Liver (tissue), 9 donors: ENCODE data around the gene TRIM14. TPM values are rescaled to one million over a fixed set of nuclear protein-coding genes. Genes with fewer than 3 reads are reported as not detected.

Experiments used
- DNase-seq: peaks from one replicate; pipeline ENCODE4 v3.0.0-alpha.2; 2017; ENCODE audit warnings: low spot score
- H3K27ac ChIP-seq, 2 donors: one replicate each; pipeline ENCODE4 v1.7.0; 2013; ENCODE audit warnings: inconsistent platforms in 2 of 2, low read length in 2 of 2, control low read depth in 1 of 2, low read depth in 1 of 2, mild to moderate bottlenecking in 1 of 2
- H3K27me3 ChIP-seq, 4 donors: one replicate each; pipeline versions ENCODE4 v1.6.1 to v1.7.0; 2013; ENCODE audit warnings: low read length in 3 of 4, inconsistent platforms in 1 of 4, mild to moderate bottlenecking in 1 of 4, moderate library complexity in 1 of 4; ENCODE audit not compliant: control insufficient read depth in 4 of 4, insufficient read depth in 4 of 4
- H3K36me3 ChIP-seq, 4 donors: one replicate each; pipeline versions ENCODE4 v1.6.1 to v1.7.0; 2013; ENCODE audit warnings: low read length in 3 of 4, mild to moderate bottlenecking in 3 of 4, low read depth in 1 of 4, moderate library complexity in 1 of 4; ENCODE audit not compliant: control insufficient read depth in 4 of 4, insufficient read depth in 3 of 4
- H3K4me1 ChIP-seq, 4 donors: one replicate each; pipeline versions ENCODE4 v1.6.1 to v1.7.0; 2013; ENCODE audit warnings: low read length in 3 of 4, mild to moderate bottlenecking in 3 of 4, moderate library complexity in 1 of 4; ENCODE audit not compliant: control insufficient read depth in 4 of 4, insufficient read depth in 4 of 4
- H3K4me3 ChIP-seq, 3 donors: one replicate each; pipeline versions ENCODE4 v1.6.1 to v1.7.0; 2013; ENCODE audit warnings: low read length in 3 of 3, control low read depth in 1 of 3, low read depth in 1 of 3, mild to moderate bottlenecking in 1 of 3
- H3K9ac ChIP-seq, 2 donors: one replicate each; pipeline ENCODE4 v1.7.0; 2013; ENCODE audit warnings: low read length in 2 of 2, mild to moderate bottlenecking in 2 of 2, moderate library complexity in 2 of 2, control low read depth in 1 of 2, low read depth in 1 of 2
- H3K9me3 ChIP-seq, 4 donors: one replicate each; pipeline versions ENCODE4 v1.6.1 to v1.7.0; 2013; ENCODE audit warnings: low read length in 3 of 4; ENCODE audit not compliant: control insufficient read depth in 4 of 4
- ATF3 ChIP-seq: IDR thresholded peaks from 2 replicates; pipeline ENCODE4 v1.6.1; 2016; ENCODE audit warnings: antibody characterized with exemption
- CTCF ChIP-seq: fragments of 150-350 bp; IDR thresholded peaks from 2 replicates; pipeline ENCODE4 v1.5.1; 2017; ENCODE audit warnings: improper control_type of control experiment, low read depth, low read length; ENCODE audit not compliant: missing input control
- EGR1 ChIP-seq, 2 donors: IDR thresholded peaks; 2 replicates each; pipeline ENCODE4 v1.6.1; 2016 to 2018; ENCODE audit warnings: antibody characterized with exemption in 2 of 2, low read depth in 2 of 2
- FOXA1 ChIP-seq: IDR thresholded peaks from 2 replicates; pipeline ENCODE4 v1.6.1; 2016; ENCODE audit warnings: antibody characterized with exemption
- FOXA2 ChIP-seq: IDR thresholded peaks from 2 replicates; pipeline ENCODE4 v1.6.1; 2016; ENCODE audit warnings: antibody characterized with exemption
- HNF4A ChIP-seq, 2 donors: conservative IDR thresholded peaks; 2 replicates each; pipeline ENCODE4 v1.6.1; 2016; ENCODE audit warnings: antibody characterized with exemption in 2 of 2, mild to moderate bottlenecking in 2 of 2
- HNF4G ChIP-seq: IDR thresholded peaks from 2 replicates; pipeline ENCODE4 v1.6.1; 2016; ENCODE audit warnings: antibody characterized with exemption
- JUND ChIP-seq, 2 donors: IDR thresholded peaks; 2 replicates each; pipeline ENCODE4 v1.6.1; 2016; ENCODE audit warnings: antibody characterized with exemption in 2 of 2
- MAX ChIP-seq: IDR thresholded peaks from 2 replicates; pipeline ENCODE4 v1.6.1; 2016; ENCODE audit warnings: antibody characterized with exemption
- NR2F2 ChIP-seq: IDR thresholded peaks from 2 replicates; pipeline ENCODE4 v1.6.1; 2016; ENCODE audit warnings: antibody characterized with exemption
- RAD21 ChIP-seq, 2 donors: IDR thresholded peaks; 2 replicates each; pipeline ENCODE4 v1.6.1; 2016; ENCODE audit warnings: antibody characterized with exemption in 2 of 2, mild to moderate bottlenecking in 2 of 2
- REST ChIP-seq: IDR thresholded peaks from 2 replicates; pipeline ENCODE4 v1.6.1; 2016; ENCODE audit warnings: antibody characterized with exemption, mild to moderate bottlenecking
- RXRA ChIP-seq, 2 donors: IDR thresholded peaks; 2 replicates each; pipeline ENCODE4 v1.6.1; 2017 to 2018; ENCODE audit warnings: antibody characterized with exemption in 2 of 2, mild to moderate bottlenecking in 1 of 2
- SP1 ChIP-seq: IDR thresholded peaks from 2 replicates; pipeline ENCODE4 v1.6.1; 2018; ENCODE audit warnings: antibody characterized with exemption, mild to moderate bottlenecking
- TAF1 ChIP-seq: conservative IDR thresholded peaks from 2 replicates; pipeline ENCODE4 v1.6.1; 2016; ENCODE audit warnings: antibody characterized with exemption, mild to moderate bottlenecking
- YY1 ChIP-seq: IDR thresholded peaks from 2 replicates; pipeline ENCODE4 v1.6.1; 2016; ENCODE audit warnings: antibody characterized with exemption, mild to moderate bottlenecking
- ZBTB33 ChIP-seq: IDR thresholded peaks from 2 replicates; pipeline ENCODE4 v1.6.1; 2016; ENCODE audit warnings: antibody characterized with exemption
- WGBS: extraction: QIAGEN DNeasy Blood & Tissue Kit; methylation state at CpG from one replicate; pipeline ENCODE4 v1.1.7; 2013; 5-methylcytosine and 5-hydroxymethylcytosine counted together
- polyA plus RNA-seq, 2 donors: library from polyadenylated mRNA; stranded (reverse) in 1 of 2; unstranded in 1 of 2; fragments of 200-250 nt in 1 of 2; fragments of >200 nt in 1 of 2; fragmentation: Nextera tagmentation in 1 of 2; extraction: Ambion mirVana in 1 of 2; gene quantifications; one replicate each; pipeline versions ENCODE4 v1.2.1 to v1.2.3, GENCODE V29; 2013 to 2015
- total RNA-seq, 2 donors: library from RNA; depleted of rRNA; stranded (reverse); fragments of >200 nt; gene quantifications; one replicate each; pipeline ENCODE4 v1.2.3, GENCODE V29; 2014
- donor health status: healthy.
- donor health status: healthy.
- donor health status: healthy.
- donor health status: healthy.
- donor health status: healthy.

The TRIM14 gene
- total and polyA plus RNA-seq, 4 donors, result 15.2 to 22.0 (median 17.8) TPM

- no peak for DNase-seq
- Histone ChIP-seq H3K36me3 (peaks cover 5 to 11% (median 8%) of the 10 kb centered on the region in 4 donors), H3K27me3 (no peaks in the 10 kb centered on the region), H3K9me3 (no peaks in the 10 kb centered on the region), H3K9ac (no peak overlapping the region), H3K4me1 (peaks cover 0 to 5% (median 2%) of the 10 kb centered on the region in 4 donors), H3K4me3 (no peak overlapping the region), H3K27ac (no peak overlapping the region)
- TF ChIP-seq RAD21 (IDR thresholded peaks at IDR 0.05), result no peak
- TF ChIP-seq MAX, result no peak
- TF ChIP-seq HNF4A (conservative IDR thresholded peaks at IDR 0.05), result no peak
- TF ChIP-seq NR2F2, result no peak
- TF ChIP-seq CTCF, result no peak
- TF ChIP-seq HNF4G, result no peak
- no peak for TF ChIP-seq YY1
- no peak for TF ChIP-seq JUND (IDR thresholded peaks at IDR 0.05)
- TF ChIP-seq FOXA2, result no peak
- TF ChIP-seq SP1, result no peak
- TF ChIP-seq REST, result no peak
- TF ChIP-seq FOXA1, result no peak
- no peak for TF ChIP-seq EGR1 (IDR thresholded peaks at IDR 0.05; ENCODE audit: low read depth in 2 of 2)
- no peak for TF ChIP-seq ATF3
- no peak for TF ChIP-seq RXRA (IDR thresholded peaks at IDR 0.05)
Measured at GRCh38 chr9:98100456-98100855, 18.6 kb downstream of the TRIM14 start.

- 76% methylated on average over 5 of the region's 5 CpGs for WGBS
- DNase-seq, result no peak
- Histone ChIP-seq H3K9ac (no peak overlapping the region), H3K4me3 (no peak overlapping the region), H3K36me3 (peaks cover 6 to 11% (median 10%) of the 10 kb centered on the region in 4 donors), H3K27me3 (no peaks in the 10 kb centered on the region), H3K4me1 (peaks cover 0 to 5% (median 2%) of the 10 kb centered on the region in 4 donors), H3K27ac (no peak overlapping the region), H3K9me3 (no peaks in the 10 kb centered on the region)
- no peak for TF ChIP-seq ZBTB33
- no peak for TF ChIP-seq RXRA (IDR thresholded peaks at IDR 0.05)
- TF ChIP-seq HNF4G, result no peak
- TF ChIP-seq EGR1 (IDR thresholded peaks at IDR 0.05; ENCODE audit: low read depth in 2 of 2), result no peak
- no peak for TF ChIP-seq TAF1
- TF ChIP-seq YY1, result no peak
- TF ChIP-seq REST, result no peak
- no peak for TF ChIP-seq SP1
- no peak for TF ChIP-seq ATF3
- no peak for TF ChIP-seq MAX
- no peak for TF ChIP-seq CTCF
Measured at GRCh38 chr9:98099898-98100297, 19.1 kb downstream of the TRIM14 start.
